Left renal pelvis (tissue), 4 donors: ENCODE data around the gene SNRPE. TPM values are rescaled to one million over a fixed set of nuclear protein-coding genes. Genes with fewer than 3 reads are reported as not detected.

Experiments used
- DNase-seq, 4 donors: peaks; one replicate each; pipeline ENCODE4 v3.0.0-alpha.2; 2013; ENCODE audit warnings: low read depth in 4 of 4, low spot score in 3 of 4
- polyA plus RNA-seq, 4 donors: library from polyadenylated mRNA; unstranded; fragments of 120-200 nt; gene quantifications; one replicate each; pipeline ENCODE4 v1.2.1, GENCODE V29; 2013; ENCODE audit not compliant: insufficient read length in 4 of 4

Gene SNRPE
- polyA plus RNA-seq, 4 donors: 240 to 331 (median 264) TPM

- no peak for DNase-seq
Measured at GRCh38 chr1:203873094-203873493, 11.7 kb downstream of the SNRPE start.

- no peak for DNase-seq
Measured at GRCh38 chr1:203878422-203878821, 17.0 kb downstream of the SNRPE start.

GRCh38 chr1:203880606-203881005, 19.2 kb downstream of the SNRPE start:
- DNase-seq: no peak

GRCh38 chr1:203888807-203889251, 27.4 kb downstream of the SNRPE start:
- no peak for DNase-seq

- no peak for DNase-seq
Measured at GRCh38 chr1:203891950-203892349, 30.6 kb downstream of the SNRPE start.

GRCh38 chr1:203898458-203899352, 37.3 kb downstream of the SNRPE start:
- DNase-seq: no peak

GRCh38 chr1:203899353-203899716, 37.9 kb downstream of the SNRPE start:
- DNase-seq: no peak

GRCh38 chr1:203899869-203900714, 38.7 kb downstream of the SNRPE start:
- no peak for DNase-seq

- DNase-seq: no peak
Measured at GRCh38 chr1:203901581-203901980, 40.2 kb downstream of the SNRPE start.

GRCh38 chr1:203905275-203905674, 43.9 kb downstream of the SNRPE start:
- no peak for DNase-seq

GRCh38 chr1:203906932-203907331, 45.5 kb downstream of the SNRPE start:
- no peak for DNase-seq

GRCh38 chr1:203907901-203908300, 46.5 kb downstream of the SNRPE start:
- DNase-seq: no peak

GRCh38 chr1:203911806-203912205, 50.4 kb downstream of the SNRPE start:
- no peak for DNase-seq

- DNase-seq: no peak
Measured at GRCh38 chr1:203913073-203913521, 51.7 kb downstream of the SNRPE start.

- DNase-seq: no peak
Measured at GRCh38 chr1:203914292-203914691, 52.9 kb downstream of the SNRPE start.

GRCh38 chr1:203915811-203916210, 54.4 kb downstream of the SNRPE start:
- no peak for DNase-seq

- no peak for DNase-seq
Measured at GRCh38 chr1:203916756-203917155, 55.4 kb downstream of the SNRPE start.
